HUES6 (cell line): ENCODE measurements around the gene MEGF9.
"Not testable (repeated sequence)": the region's sequence is repeated elsewhere in the genome, so short reads cannot be mapped to it uniquely, and the experiment has no call there.

Experiments
- H3K27ac ChIP-seq: 2 replicates; pipeline ENCODE4 v1.7.0; 2013; ENCODE audit warnings: low read depth, mild to moderate bottlenecking, low read length, inconsistent platforms
- H3K27me3 ChIP-seq: 2 replicates; pipeline ENCODE4 v1.6.1; 2013; ENCODE audit warnings: low read length; ENCODE audit not compliant: control insufficient read depth, insufficient read depth
- H3K36me3 ChIP-seq: 2 replicates; pipeline ENCODE4 v1.6.1; 2013; ENCODE audit warnings: low read length; ENCODE audit not compliant: control insufficient read depth, insufficient read depth
- H3K4me1 ChIP-seq: 2 replicates; pipeline ENCODE4 v1.6.1; 2013; ENCODE audit warnings: low read length; ENCODE audit not compliant: control insufficient read depth, insufficient read depth
- H3K4me3 ChIP-seq: 2 replicates; pipeline ENCODE4 v1.5.1; 2013; ENCODE audit warnings: low read depth, low read length
- H3K9ac ChIP-seq: one replicate; pipeline ENCODE4 v1.6.1; 2013; ENCODE audit warnings: mild to moderate bottlenecking, low read length
- H3K9me3 ChIP-seq: 2 replicates; pipeline ENCODE4 v1.6.1; 2013; ENCODE audit warnings: low read depth, low read length; ENCODE audit not compliant: control insufficient read depth, insufficient read depth

The MEGF9 gene

DNA sequence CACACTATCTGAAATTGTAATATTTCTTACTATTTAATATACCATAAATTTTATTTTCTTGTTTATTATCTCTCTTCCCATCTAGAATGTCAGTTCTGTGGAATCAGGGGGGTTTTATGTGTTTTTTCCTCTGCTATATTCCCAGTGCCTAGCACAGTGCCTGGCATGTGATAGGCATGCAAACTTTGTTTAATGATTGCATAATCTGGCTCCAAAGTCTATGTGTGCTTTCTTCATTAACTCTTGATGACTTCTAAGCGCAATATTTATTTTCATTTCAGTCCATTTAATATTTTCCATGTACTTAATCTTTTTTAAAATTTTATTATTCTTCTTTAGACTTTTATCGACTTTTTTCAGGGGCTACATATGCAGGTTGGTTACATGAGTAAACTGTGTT, 73.9 kb downstream of the MEGF9 start:
- Histone ChIP-seq H3K9me3 (peaks cover 4% of the 10 kb centered on the region; the same call in 1 of the 2 replicates), H3K9ac (no peak overlapping the region), H3K27ac (no peak overlapping the region), H3K27me3 (no peaks in the 10 kb centered on the region), H3K4me1 (no peaks in the 10 kb centered on the region), H3K36me3 (no peaks in the 10 kb centered on the region), H3K4me3 (no peak overlapping the region)

DNA sequence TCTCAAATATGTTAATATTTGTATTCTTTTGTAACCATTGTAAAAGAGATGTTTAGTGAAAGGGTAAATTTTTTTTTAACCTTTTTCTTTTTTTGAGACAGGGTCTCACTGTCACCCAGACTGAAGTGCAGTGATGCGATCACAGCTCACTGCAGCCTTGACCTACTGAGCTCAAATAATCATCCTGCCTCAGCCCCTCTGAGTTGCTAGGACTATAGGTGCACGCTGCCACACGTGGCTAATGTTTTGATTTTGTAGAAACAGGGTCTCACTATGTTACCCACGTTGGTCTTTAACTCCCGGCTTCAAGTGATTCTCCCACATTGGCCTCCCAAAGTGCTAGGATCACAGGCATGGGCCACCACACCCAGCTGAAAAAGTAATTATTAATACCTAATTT, 76.4 kb downstream of the MEGF9 start:
- Histone ChIP-seq H3K27me3 (no peaks in the 10 kb centered on the region), H3K4me3 (no peak overlapping the region), H3K36me3 (no peaks in the 10 kb centered on the region), H3K27ac (no peak overlapping the region), H3K9ac (no peak overlapping the region), H3K9me3 (peaks cover 4% of the 10 kb centered on the region; the same call in 1 of the 2 replicates), H3K4me1 (no peaks in the 10 kb centered on the region)

DNA sequence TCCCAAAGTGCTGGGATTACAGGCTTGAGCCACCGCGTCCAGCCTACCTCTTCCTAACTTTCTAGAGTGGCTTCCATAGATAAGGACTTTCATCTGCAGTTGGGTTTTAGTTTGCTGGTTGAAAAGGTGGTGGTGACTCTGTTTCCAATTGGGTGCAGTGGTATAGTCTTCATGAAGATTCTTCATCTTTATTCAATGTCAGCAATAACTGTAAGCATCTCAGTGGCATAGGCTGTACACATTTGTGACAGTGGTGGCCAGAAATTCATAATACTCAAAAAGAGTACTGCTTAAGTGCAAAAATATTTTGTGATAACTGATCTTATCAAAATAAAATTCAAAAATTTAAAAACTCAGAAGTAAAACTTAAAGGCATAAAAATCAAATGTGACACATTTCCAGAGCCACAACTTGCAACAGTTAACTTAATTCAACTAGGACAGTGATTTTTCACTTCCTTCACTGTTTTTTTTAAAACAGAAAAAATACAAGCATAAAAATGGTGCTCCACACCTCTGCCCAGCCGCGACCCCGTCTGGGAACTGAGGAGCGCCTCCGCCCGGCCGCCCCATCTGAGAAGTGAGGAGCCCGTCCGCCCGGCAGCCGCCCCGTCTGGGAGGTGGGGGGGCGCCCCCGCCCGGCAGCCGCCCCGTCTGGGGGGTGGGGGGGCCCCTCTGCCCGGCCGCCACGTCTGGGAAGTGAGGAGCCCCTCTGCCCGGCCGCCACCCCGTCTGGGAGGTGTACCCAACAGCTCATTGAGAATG, 77.9 kb downstream of the MEGF9 start:
- Histone ChIP-seq H3K27ac (no peak overlapping the region), H3K4me3 (no peak overlapping the region), H3K36me3 (no peaks in the 10 kb centered on the region), H3K4me1 (no peaks in the 10 kb centered on the region), H3K9ac (no peak overlapping the region), H3K27me3 (no peaks in the 10 kb centered on the region), H3K9me3 (peaks cover 4% of the 10 kb centered on the region; the same call in 1 of the 2 replicates)

DNA sequence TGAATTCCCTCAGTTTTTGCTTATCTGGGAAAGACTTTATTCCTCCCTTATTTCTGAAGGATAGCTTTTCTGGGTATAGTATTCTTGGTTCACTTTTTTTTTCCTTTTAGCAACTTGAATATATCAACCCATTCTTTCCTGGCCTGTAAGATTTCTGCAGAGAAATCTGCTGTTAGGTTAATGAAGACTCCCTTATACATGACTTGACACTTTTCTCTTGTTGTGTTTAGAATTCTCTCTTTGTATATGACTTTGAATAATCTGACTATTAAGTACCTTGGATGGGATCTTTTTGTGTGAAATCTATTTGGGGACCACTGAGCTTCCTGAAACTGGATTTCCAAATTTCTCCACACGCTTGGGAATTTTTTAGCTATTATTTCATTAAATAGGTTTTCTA, 79.3 kb downstream of the MEGF9 start:
- Histone ChIP-seq H3K4me3 (no peak overlapping the region), H3K4me1 (no peaks in the 10 kb centered on the region), H3K27me3 (no peaks in the 10 kb centered on the region), H3K27ac (no peak overlapping the region), H3K9me3 (peaks cover 4% of the 10 kb centered on the region; the same call in 1 of the 2 replicates), H3K36me3 (no peaks in the 10 kb centered on the region), H3K9ac (no peak overlapping the region)

- Histone ChIP-seq H3K27me3 (no peaks in the 10 kb centered on the region), H3K27ac (no peak overlapping the region), H3K9me3 (no peaks in the 10 kb centered on the region; the same call in 1 of the 2 replicates), H3K9ac (no peak overlapping the region), H3K36me3 (no peaks in the 10 kb centered on the region), H3K4me3 (no peak overlapping the region), H3K4me1 (no peaks in the 10 kb centered on the region)
Observed at GRCh38 chr9:120630333-120630732, 83.9 kb downstream of the MEGF9 start.

DNA sequence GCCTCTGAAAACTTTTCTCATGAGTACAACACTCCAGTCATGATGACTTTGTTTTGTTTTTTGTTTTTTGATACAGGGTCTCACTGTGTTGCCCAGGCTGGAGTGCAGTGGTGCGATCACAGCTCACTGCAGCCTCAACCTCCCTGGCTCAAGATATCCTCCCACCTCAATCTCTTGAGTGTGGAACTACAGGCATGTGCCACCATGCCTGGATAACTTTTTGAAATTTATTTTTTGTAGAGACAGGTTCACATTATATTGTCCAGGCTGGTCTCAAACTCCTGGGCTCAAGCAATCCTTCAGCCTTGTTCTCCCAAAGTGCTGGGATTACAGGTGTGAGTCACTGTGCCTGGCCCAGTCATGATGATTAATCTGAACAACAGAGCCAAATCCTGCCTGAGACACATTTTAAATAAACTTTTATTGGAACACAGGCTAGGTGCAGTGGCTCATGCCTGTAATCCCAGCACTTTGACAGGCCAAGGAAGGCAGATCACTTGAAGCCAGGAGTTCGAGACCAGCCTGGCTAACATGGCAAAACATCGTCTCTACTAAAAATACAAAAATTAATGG, 85.3 kb downstream of the MEGF9 start:
- not testable (repeated sequence) for H3K9ac ChIP-seq, H3K27me3 ChIP-seq, H3K4me1 ChIP-seq, H3K9me3 ChIP-seq, H3K27ac ChIP-seq, H3K36me3 ChIP-seq, H3K4me3 ChIP-seq

GRCh38 chr9:120628207-120628924, 85.9 kb downstream of the MEGF9 start:
- H3K36me3 ChIP-seq = no peaks in the 10 kb centered on the region
- no peak overlapping the region for H3K4me3 ChIP-seq
- H3K27me3 ChIP-seq = no peaks in the 10 kb centered on the region
- 0 out of 2 replicates have a peak, but pooled peaks cover 3% of the 10 kb centered on the region for H3K4me1 ChIP-seq
- H3K9ac ChIP-seq = no peak overlapping the region
- no peaks in the 10 kb centered on the region for H3K9me3 ChIP-seq
- H3K27ac ChIP-seq = no peak overlapping the region

- Histone ChIP-seq H3K36me3 (no peaks in the 10 kb centered on the region), H3K27me3 (no peaks in the 10 kb centered on the region), H3K4me3 (no peak overlapping the region), H3K9ac (no peak overlapping the region), H3K4me1 (0 out of 2 replicates have a peak, but pooled peaks cover 3% of the 10 kb centered on the region), H3K9me3 (no peaks in the 10 kb centered on the region), H3K27ac (no peak overlapping the region)
Observed at GRCh38 chr9:120627073-120627472, 87.2 kb downstream of the MEGF9 start.

GRCh38 chr9:120626512-120626911, 87.8 kb downstream of the MEGF9 start:
- Histone ChIP-seq H3K9me3 (no peaks in the 10 kb centered on the region), H3K4me3 (no peak overlapping the region), H3K27me3 (no peaks in the 10 kb centered on the region), H3K9ac (no peak overlapping the region), H3K4me1 (0 out of 2 replicates have a peak, but pooled peaks cover 3% of the 10 kb centered on the region), H3K27ac (no peak overlapping the region), H3K36me3 (no peaks in the 10 kb centered on the region)

DNA sequence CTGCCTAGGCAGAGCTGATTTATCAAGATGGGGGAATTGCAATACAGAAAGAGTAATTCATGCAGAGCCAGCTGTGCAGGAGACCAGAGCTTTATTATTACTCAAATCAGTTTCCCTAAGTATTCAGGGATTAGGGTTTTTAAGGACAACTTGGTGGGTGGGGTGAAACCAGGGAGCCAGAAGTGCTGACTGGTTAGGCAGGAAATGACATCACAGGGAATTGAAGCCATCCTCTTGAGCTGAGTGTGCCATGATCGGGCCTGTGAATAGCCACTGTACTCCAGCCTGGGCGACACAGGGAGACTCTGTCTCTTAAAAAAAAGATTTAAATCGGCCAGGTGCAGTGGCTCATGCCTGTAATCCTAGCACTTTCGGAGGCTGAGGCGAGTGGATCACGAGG, 89.0 kb downstream of the MEGF9 start:
- Histone ChIP-seq H3K27ac (no peak overlapping the region), H3K9me3 (no peaks in the 10 kb centered on the region), H3K27me3 (no peaks in the 10 kb centered on the region), H3K36me3 (no peaks in the 10 kb centered on the region), H3K4me3 (no peak overlapping the region), H3K4me1 (0 out of 2 replicates have a peak, but pooled peaks cover 3% of the 10 kb centered on the region), H3K9ac (no peak overlapping the region)

GRCh38 chr9:120622790-120623189, 91.5 kb downstream of the MEGF9 start:
- Histone ChIP-seq H3K9me3 (no peaks in the 10 kb centered on the region), H3K9ac (no peak overlapping the region), H3K4me1 (0 out of 2 replicates have a peak, but pooled peaks cover 3% of the 10 kb centered on the region), H3K27ac (no peak overlapping the region), H3K4me3 (no peak overlapping the region), H3K36me3 (no peaks in the 10 kb centered on the region), H3K27me3 (no peaks in the 10 kb centered on the region)
